Uterus (tissue), 2 donors: ENCODE results near the gene SNCG.

Experiments used
- POLR2A ChIP-seq, 2 donors: fragments of 450-650 bp; IDR thresholded peaks; one replicate each; pipeline ENCODE4 v1.6.1; 2016; ENCODE audit warnings: antibody characterized with exemption in 2 of 2, mild to moderate bottlenecking in 1 of 2, moderate library complexity in 1 of 2
- TF ChIP-seq, protein P1 (sequence below), 4 experiments: fragments of 200-600 bp in 2 of 4; fragments of 450-650 bp in 2 of 4; sonication (generic) in 2 of 4; IDR thresholded peaks; one replicate each; pipeline ENCODE4 v1.5.1; 2016 to 2019; ENCODE audit warnings: antibody characterized with exemption in 4 of 4, mild to moderate bottlenecking in 2 of 4, moderate library complexity in 1 of 4

DNA sequence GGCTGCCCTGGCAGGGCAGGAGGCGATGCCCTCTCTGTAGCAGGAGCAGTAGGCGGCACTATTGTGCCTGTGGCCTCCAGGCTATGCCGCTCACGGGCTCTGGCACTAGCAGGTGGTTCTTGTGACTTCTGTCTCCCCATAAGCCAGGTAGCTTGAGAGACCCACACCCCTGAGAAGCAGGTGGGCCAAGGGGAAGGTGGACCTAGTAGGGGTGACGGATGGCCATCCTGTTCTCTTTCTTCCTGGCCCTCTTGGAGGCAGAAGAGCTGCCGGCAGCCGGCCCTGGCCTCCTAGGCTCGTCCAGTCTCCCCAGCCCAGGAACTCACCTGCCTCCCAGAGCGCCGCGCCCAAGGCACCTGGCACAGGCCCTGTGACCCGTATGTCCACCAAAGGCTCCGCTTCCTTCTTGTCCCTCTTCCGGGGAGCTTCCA is 16.4 kb upstream of the SNCG start:
- TF ChIP-seq, protein P1, sequence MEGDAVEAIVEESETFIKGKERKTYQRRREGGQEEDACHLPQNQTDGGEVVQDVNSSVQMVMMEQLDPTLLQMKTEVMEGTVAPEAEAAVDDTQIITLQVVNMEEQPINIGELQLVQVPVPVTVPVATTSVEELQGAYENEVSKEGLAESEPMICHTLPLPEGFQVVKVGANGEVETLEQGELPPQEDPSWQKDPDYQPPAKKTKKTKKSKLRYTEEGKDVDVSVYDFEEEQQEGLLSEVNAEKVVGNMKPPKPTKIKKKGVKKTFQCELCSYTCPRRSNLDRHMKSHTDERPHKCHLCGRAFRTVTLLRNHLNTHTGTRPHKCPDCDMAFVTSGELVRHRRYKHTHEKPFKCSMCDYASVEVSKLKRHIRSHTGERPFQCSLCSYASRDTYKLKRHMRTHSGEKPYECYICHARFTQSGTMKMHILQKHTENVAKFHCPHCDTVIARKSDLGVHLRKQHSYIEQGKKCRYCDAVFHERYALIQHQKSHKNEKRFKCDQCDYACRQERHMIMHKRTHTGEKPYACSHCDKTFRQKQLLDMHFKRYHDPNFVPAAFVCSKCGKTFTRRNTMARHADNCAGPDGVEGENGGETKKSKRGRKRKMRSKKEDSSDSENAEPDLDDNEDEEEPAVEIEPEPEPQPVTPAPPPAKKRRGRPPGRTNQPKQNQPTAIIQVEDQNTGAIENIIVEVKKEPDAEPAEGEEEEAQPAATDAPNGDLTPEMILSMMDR (IDR thresholded peaks at IDR 0.05) = no peak
- no peak for TF ChIP-seq POLR2A (IDR thresholded peaks at IDR 0.05)
